Measurements from ENCODE around the gene ODAM.
"Not testable (repeated sequence)": the region's sequence is repeated elsewhere in the genome, so short reads cannot be mapped to it uniquely, and the experiment has no call there.

GRCh38 chr4:70242297-70242696 is 46.8 kb downstream of the ODAM start, which contains the start of gene CSN3:
- not testable (repeated sequence) for TF ChIP-seq CTCF, POLR2A (IDR thresholded peaks at IDR 0.05)
